Kidney (tissue), 14 donors: ENCODE measurements around the gene SHH. TPM values are rescaled to one million over a fixed set of nuclear protein-coding genes. Genes with fewer than 3 reads are reported as not detected.

Source experiments
- DNase-seq, 5 donors: peaks; one replicate each; pipeline ENCODE4 v3.0.0-alpha.2; 2013 to 2020
- FAIRE-seq: peaks from 2 replicates; lab custom pipeline; 2012; peaks lifted over from hg19 to GRCh38; lab: Jason Lieb, UNC
- H3K27ac ChIP-seq, 2 donors: one replicate each; pipeline ENCODE4 v1.7.0; 2013; ENCODE audit warnings: low read depth in 2 of 2, low read length in 2 of 2, inconsistent platforms in 1 of 2
- H3K27me3 ChIP-seq: one replicate; pipeline ENCODE4 v1.7.1; 2013; ENCODE audit warnings: low read length, inconsistent platforms; ENCODE audit not compliant: control insufficient read depth, insufficient read depth
- H3K36me3 ChIP-seq, 3 donors: one replicate each; pipeline versions ENCODE4 v1.7.0 to v1.7.1; 2013; ENCODE audit warnings: low read length in 3 of 3, control low read depth in 1 of 3, inconsistent platforms in 1 of 3; ENCODE audit not compliant: insufficient read depth in 3 of 3, control insufficient read depth in 2 of 3
- H3K4me1 ChIP-seq, 3 donors: one replicate each; pipeline versions ENCODE4 v1.7.0 to v1.7.1; 2013; ENCODE audit warnings: low read length in 3 of 3, inconsistent platforms in 1 of 3, low read depth in 1 of 3; ENCODE audit not compliant: control insufficient read depth in 2 of 3, insufficient read depth in 2 of 3
- H3K4me3 ChIP-seq, 3 donors: one replicate each; pipeline versions ENCODE4 v1.7.0 to v1.8.1; 2013; ENCODE audit warnings: low read length in 3 of 3, control low read depth in 1 of 3, inconsistent platforms in 1 of 3
- H3K9ac ChIP-seq, 3 donors: one replicate each; pipeline versions ENCODE4 v1.7.0 to v1.7.1; 2013; ENCODE audit warnings: low read length in 3 of 3, control low read depth in 1 of 3, inconsistent platforms in 1 of 3
- H3K9me3 ChIP-seq, 3 donors: one replicate each; pipeline versions ENCODE4 v1.7.0 to v1.7.1; 2013; ENCODE audit warnings: low read length in 3 of 3, control low read depth in 1 of 3, inconsistent platforms in 1 of 3; ENCODE audit not compliant: control insufficient read depth in 2 of 3, insufficient read depth in 1 of 3
- intact Hi-C: fragments of 100-400 bp; cut with DNase I; formaldehyde crosslinking; loops from one replicate; pipeline ENCODE4 v1.11.1; 2022
- polyA plus RNA-seq: library from polyadenylated mRNA; stranded (reverse); fragments of 350-450 nt; fragmentation: Illumina TruSeq; extraction: RNeasy Lipid Tissue Mini Kit (QIAGEN cat#74804); gene quantifications from one replicate; pipeline ENCODE4 v1.2.3, GENCODE V29; 2014; ENCODE audit warnings: low read depth, low replicate concordance; ENCODE audit not compliant: insufficient read depth
- total RNA-seq: library from RNA; stranded (reverse); fragmentation: NEBNext Ultra II Directional; extraction: Animal tissue kit (Norgen Biotek cat#: 25700); gene quantifications from one replicate; pipeline ENCODE4 v1.2.1, GENCODE V29; 2021
- TF ChIP-seq, protein P1 (sequence below): IDR thresholded peaks from 3 replicates; pipeline ENCODE4 v1.5.1; 2012; ENCODE audit warnings: mild to moderate bottlenecking, moderate library complexity, borderline replicate concordance; ENCODE audit not compliant: insufficient read depth; ENCODE audit errors: extremely low read depth
- donor health status: control.
- donor health status: control.
- donor health status: control.
- donor health status: control.
- donor health status: control.
- donor health status: DM: yes; HTN: yes; CAD: no.
- donor health status: Normal renal cell carcinoma (clear cell type).

Gene SHH
- total and polyA plus RNA-seq, 2 donors from 2014 or later: 2.0 to 15.2 TPM

DNA sequence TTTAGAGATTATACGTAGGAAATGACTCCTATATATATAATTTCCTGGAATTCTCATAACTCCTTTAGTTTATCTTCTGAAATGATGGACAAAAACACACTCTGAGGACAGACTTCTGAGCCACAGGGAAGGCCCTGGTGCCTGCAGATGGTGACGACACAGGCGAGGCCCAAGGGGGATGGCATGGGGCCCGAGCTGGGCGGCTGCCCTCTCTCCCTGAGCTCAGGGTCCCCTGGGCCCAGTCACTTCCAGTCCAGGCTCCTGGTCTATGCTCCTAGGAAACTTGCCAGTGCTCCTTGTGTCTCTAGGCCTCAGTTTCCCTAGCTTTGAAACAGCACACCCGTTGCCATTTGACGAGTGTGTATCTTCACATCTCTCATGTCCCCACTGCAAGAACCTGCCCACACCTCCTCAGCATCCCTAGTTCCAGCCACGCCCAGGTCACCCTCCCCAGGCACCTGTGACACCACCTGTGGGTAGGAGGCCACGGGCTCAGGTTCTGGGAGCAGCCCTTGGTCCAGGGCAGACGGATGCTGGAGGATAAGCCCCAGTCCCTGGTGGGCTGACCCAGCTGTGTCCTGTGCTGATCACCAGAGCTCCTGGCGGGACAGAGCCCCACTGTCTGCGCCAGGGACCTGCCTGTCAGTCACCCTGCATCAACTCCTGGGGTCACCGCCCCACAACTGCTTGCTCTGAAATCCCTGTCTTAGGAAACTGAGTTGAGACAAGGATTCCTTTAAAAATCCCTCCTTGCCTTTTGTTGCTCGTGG, 23.4 kb upstream of the SHH start:
- no peak for FAIRE-seq

DNA sequence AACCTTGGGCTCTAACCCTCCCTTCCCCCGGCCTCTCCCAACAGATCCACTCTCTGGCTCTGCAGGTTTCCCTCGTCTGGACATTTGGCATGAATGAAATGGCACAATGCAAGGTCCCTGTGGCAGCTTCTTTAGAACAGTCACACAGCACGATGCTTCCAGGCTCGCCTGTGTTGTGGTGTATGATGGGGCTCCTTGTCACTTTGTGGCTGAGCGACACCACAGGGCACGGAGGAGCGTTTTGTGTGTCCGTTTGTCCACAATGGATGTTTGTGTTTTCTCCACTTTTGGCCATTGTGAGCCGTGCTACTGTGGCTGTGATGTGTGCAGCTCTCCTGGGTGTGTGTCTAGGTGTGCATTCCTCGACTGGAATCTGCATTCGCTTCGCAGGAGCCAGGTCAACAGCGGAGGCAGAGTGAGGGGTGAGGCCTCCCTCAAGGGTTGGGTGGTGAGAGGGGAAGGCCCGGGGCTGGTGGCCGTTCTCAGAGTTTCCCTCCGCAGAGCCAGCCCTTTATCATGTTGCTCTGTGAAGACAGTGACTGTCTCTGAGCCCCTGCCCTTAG, 22.3 kb upstream of the SHH start:
- DNase-seq (no peak), FAIRE-seq (no peak)
- no peak overlapping the region for H3K4me3 ChIP-seq
- TF ChIP-seq, protein P1, sequence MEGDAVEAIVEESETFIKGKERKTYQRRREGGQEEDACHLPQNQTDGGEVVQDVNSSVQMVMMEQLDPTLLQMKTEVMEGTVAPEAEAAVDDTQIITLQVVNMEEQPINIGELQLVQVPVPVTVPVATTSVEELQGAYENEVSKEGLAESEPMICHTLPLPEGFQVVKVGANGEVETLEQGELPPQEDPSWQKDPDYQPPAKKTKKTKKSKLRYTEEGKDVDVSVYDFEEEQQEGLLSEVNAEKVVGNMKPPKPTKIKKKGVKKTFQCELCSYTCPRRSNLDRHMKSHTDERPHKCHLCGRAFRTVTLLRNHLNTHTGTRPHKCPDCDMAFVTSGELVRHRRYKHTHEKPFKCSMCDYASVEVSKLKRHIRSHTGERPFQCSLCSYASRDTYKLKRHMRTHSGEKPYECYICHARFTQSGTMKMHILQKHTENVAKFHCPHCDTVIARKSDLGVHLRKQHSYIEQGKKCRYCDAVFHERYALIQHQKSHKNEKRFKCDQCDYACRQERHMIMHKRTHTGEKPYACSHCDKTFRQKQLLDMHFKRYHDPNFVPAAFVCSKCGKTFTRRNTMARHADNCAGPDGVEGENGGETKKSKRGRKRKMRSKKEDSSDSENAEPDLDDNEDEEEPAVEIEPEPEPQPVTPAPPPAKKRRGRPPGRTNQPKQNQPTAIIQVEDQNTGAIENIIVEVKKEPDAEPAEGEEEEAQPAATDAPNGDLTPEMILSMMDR: no peak
- no peaks in the 10 kb centered on the region for H3K4me1 ChIP-seq
- no peak overlapping the region for H3K9ac ChIP-seq
- no peaks in the 10 kb centered on the region for H3K9me3 ChIP-seq
- intact Hi-C loops: no loop called here
- H3K36me3 ChIP-seq: no peaks in the 10 kb centered on the region
- H3K27ac ChIP-seq: no peak overlapping the region
- no peaks in the 10 kb centered on the region for H3K27me3 ChIP-seq

More for the DNA sequence above, 23.4 kb upstream of the SHH start:
- no peak for DNase-seq
- no peak overlapping the region for H3K9ac ChIP-seq
- H3K36me3 ChIP-seq: no peaks in the 10 kb centered on the region
- H3K9me3 ChIP-seq: no peaks in the 10 kb centered on the region
- H3K4me1 ChIP-seq: no peaks in the 10 kb centered on the region
- TF ChIP-seq, protein P1: no peak
- H3K27ac ChIP-seq: no peak overlapping the region
- H3K4me3 ChIP-seq: no peak overlapping the region
- no peaks in the 10 kb centered on the region for H3K27me3 ChIP-seq
- intact Hi-C loops: no loop called here

DNA sequence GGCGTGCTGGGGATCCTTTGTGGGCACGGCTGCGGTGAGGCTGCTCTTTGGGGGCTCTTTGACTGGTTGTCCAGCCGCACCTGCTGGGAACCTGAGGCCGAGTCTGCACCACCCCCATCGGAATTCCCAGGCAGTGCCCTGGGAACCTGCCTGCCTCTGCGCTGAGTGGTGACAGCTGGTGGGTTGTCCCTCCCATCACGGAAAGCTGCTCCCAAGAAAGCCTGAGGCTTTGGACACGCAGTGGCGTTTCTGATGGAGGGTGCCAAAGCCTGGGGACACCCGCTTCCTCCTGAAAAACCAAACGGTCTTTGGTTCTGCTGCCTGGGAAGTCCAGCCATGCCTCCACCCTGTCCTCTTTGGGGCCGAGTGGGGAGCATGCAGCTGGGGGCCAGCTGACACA, 21.4 kb upstream of the SHH start:
- Histone ChIP-seq H3K27me3 (peaks cover 3% of the 10 kb centered on the region), H3K9ac (no peak overlapping the region), H3K4me3 (no peak overlapping the region), H3K27ac (no peak overlapping the region), H3K36me3 (no peaks in the 10 kb centered on the region), H3K9me3 (no peaks in the 10 kb centered on the region), H3K4me1 (no peaks in the 10 kb centered on the region)
- no peak for FAIRE-seq
- TF ChIP-seq, protein P1: no peak
- intact Hi-C loops: no loop called here
- peak in 3 of 5 donors; percentile 43 to 54 (median 49) for DNase-seq
